GM23338 (cell line): Measurements from ENCODE around the gene NCCRP1. TPM values are rescaled to one million over a fixed set of nuclear protein-coding genes. Genes with fewer than 3 reads are reported as not detected.

Experiments used
- ATAC-seq: fragments of 200-7000 bp; cut with Tn5 transposase; 3 replicates; pipeline ENCODE4 v1.9.1; 2020
- DNase-seq: peaks from one replicate; pipeline ENCODE4 v3.0.0-alpha.2; 2015; ENCODE audit warnings: low spot score
- H2AFZ ChIP-seq: fragments of 200-600 bp; sonication (generic); 2 replicates; pipeline ENCODE4 v1.8.0; 2016; ENCODE audit warnings: antibody characterized with exemption, mild to moderate bottlenecking, moderate library complexity
- H3F3A ChIP-seq: fragments of 200-600 bp; sonication (generic); replicated peaks from 2 replicates; pipeline ENCODE4 v1.8.0; 2017; ENCODE audit warnings: antibody characterized with exemption, mixed run types, low read depth
- H3K27ac ChIP-seq: fragments of 200-600 bp; sonication (generic); 2 replicates; pipeline ENCODE4 v1.6.1; 2016; ENCODE audit warnings: low read depth
- H3K27me3 ChIP-seq: fragments of 200-600 bp; sonication (generic); 2 replicates; pipeline ENCODE4 v1.8.0; 2016; ENCODE audit warnings: mild to moderate bottlenecking, mixed run types, moderate library complexity; ENCODE audit not compliant: insufficient read depth
- H3K36me3 ChIP-seq: fragments of 200-600 bp; sonication (generic); 2 replicates; pipeline ENCODE4 v1.8.0; 2016; ENCODE audit warnings: mild to moderate bottlenecking; ENCODE audit not compliant: insufficient read depth
- H3K4me1 ChIP-seq: fragments of 200-600 bp; sonication (generic); 2 replicates; pipeline ENCODE4 v1.8.0; 2016; ENCODE audit warnings: mild to moderate bottlenecking, moderate library complexity; ENCODE audit not compliant: insufficient read depth
- H3K4me2 ChIP-seq: fragments of 200-600 bp; sonication (generic); 2 replicates; pipeline ENCODE4 v1.7.1; 2017; ENCODE audit warnings: mixed run types
- H3K4me3 ChIP-seq: fragments of 200-600 bp; sonication (generic); 2 replicates; pipeline ENCODE4 v1.6.1; 2016; ENCODE audit warnings: mixed run types
- H3K79me2 ChIP-seq: fragments of 200-600 bp; sonication (generic); replicated peaks from 2 replicates; pipeline ENCODE4 v1.8.0; 2017; ENCODE audit warnings: mild to moderate bottlenecking; ENCODE audit not compliant: insufficient read depth
- H3K9me2 ChIP-seq: fragments of 200-600 bp; sonication (generic); 2 replicates; pipeline ENCODE4 v1.8.0; 2017; ENCODE audit not compliant: insufficient read depth
- H4K20me1 ChIP-seq: fragments of 200-600 bp; sonication (generic); replicated peaks from 2 replicates; pipeline ENCODE4 v1.8.0; 2017; ENCODE audit warnings: mild to moderate bottlenecking; ENCODE audit not compliant: insufficient read depth
- H3K27ac Mint-ChIP-seq: 2 replicates; pipeline ENCODE4 v1.8.0; 2020; ENCODE audit warnings: inconsistent platforms, mild to moderate bottlenecking, moderate library complexity, mixed read lengths
- H3K27me3 Mint-ChIP-seq: 3 replicates; pipeline ENCODE4 v1.8.0; 2022; ENCODE audit warnings: low read depth, mild to moderate bottlenecking, moderate library complexity, mixed read lengths, inconsistent platforms; ENCODE audit not compliant: insufficient read depth, poor library complexity
- H3K36me3 Mint-ChIP-seq: 3 replicates; pipeline ENCODE4 v1.8.0; 2021; ENCODE audit warnings: low read depth, mild to moderate bottlenecking, inconsistent platforms, moderate library complexity, mixed read lengths
- H3K4me1 Mint-ChIP-seq: 3 replicates; pipeline ENCODE4 v1.8.0; 2020; ENCODE audit warnings: mild to moderate bottlenecking, inconsistent platforms, mixed read lengths
- H3K4me3 Mint-ChIP-seq: 3 replicates; pipeline ENCODE4 v1.8.0; 2021; ENCODE audit warnings: moderate library complexity, mild to moderate bottlenecking, inconsistent platforms, mixed read lengths
- H3K9me3 Mint-ChIP-seq: 3 replicates; pipeline ENCODE4 v1.8.0; 2020; ENCODE audit warnings: moderate library complexity, mild to moderate bottlenecking, inconsistent platforms, mixed read lengths
- NANOG ChIP-seq: IDR thresholded peaks from 2 replicates; pipeline ENCODE4 v1.6.1; 2016; ENCODE audit warnings: antibody characterized with exemption, borderline replicate concordance
- polyA plus RNA-seq: library from polyadenylated mRNA; unstranded; fragments of >200 nt; fragmentation: Nextera tagmentation; extraction: Ambion mirVana; gene quantifications from 2 replicates; pipeline ENCODE4 v1.2.1, GENCODE V29; 2016
- total RNA-seq: library from RNA; depleted of rRNA; stranded (reverse); fragments of >200 nt; shearing (Covaris generic); gene quantifications from 2 replicates; pipeline ENCODE4 v1.2.3, GENCODE V29; 2014
- TF ChIP-seq, protein P1 (sequence below): IDR thresholded peaks from 2 replicates; pipeline ENCODE4 v1.6.1; 2016; ENCODE audit warnings: antibody characterized with exemption
- TF ChIP-seq, protein P2 (sequence below), 2 experiments: fragments of 200-600 bp in 1 of 2; sonication (generic) in 1 of 2; conservative IDR thresholded peaks; 2 replicates each; pipeline versions ENCODE4 v1.5.1 to v1.6.1; 2016 to 2017; ENCODE audit warnings: antibody characterized with exemption in 2 of 2, low read depth in 2 of 2, mild to moderate bottlenecking in 2 of 2, moderate library complexity in 1 of 2

The NCCRP1 gene
- total and polyA plus RNA-seq, 2 experiments from 2014 or later: 3.6 to 6.2 TPM

DNA sequence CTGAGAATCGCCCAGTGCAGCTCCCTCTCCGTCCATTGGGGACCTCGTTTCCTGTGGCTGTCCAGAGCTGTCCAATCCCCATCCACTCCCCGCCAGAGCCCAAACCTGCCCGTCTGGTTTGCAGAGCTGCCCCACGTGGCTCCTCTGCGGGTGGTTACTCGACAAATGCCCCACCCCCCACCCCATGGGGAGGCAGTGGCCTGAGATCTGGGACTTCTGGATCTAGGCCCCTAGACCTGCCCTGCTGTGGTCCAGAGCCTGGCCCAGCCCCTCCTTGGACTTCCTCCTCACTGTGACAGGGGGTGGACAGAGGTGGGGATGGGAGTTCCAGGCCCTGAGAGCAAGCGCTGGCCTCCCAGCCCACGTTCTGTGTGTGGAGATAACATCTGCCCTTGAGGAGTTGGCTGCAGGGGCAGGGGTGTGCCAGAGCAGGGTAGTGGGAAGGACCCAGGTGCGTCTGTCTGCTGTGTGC is 42.1 kb upstream of the NCCRP1 start:
- Histone ChIP-seq H4K20me1 (peaks cover 4% of the 10 kb centered on the region), H3K79me2 (peaks cover 38% of the 10 kb centered on the region), H3K9me2 (no peaks in the 10 kb centered on the region), H3K27ac (no peak overlapping the region), H2AFZ (no peak overlapping the region), H3F3A (no peaks in the 10 kb centered on the region), H3K36me3 (no peaks in the 10 kb centered on the region), H3K27me3 (no peaks in the 10 kb centered on the region), H3K4me3 (no peak overlapping the region), H3K4me1 (peaks cover 17% of the 10 kb centered on the region), H3K4me2 (peak overlapping the region; percentile 67)
- peaks cover 51% of the 10 kb centered on the region for H3K4me1 Mint-ChIP-seq
- H3K27me3 Mint-ChIP-seq: peaks cover 8% of the 10 kb centered on the region
- H3K36me3 Mint-ChIP-seq: no peaks in the 10 kb centered on the region; the same call in 1 of the 3 replicates
- peak; percentile 79 for ATAC-seq
- H3K4me3 Mint-ChIP-seq: peak overlapping the region; percentile 14; the same call in 1 of the 3 replicates
- no peaks in the 10 kb centered on the region; the same call in 1 of the 3 replicates for H3K9me3 Mint-ChIP-seq
- TF ChIP-seq, protein P1, sequence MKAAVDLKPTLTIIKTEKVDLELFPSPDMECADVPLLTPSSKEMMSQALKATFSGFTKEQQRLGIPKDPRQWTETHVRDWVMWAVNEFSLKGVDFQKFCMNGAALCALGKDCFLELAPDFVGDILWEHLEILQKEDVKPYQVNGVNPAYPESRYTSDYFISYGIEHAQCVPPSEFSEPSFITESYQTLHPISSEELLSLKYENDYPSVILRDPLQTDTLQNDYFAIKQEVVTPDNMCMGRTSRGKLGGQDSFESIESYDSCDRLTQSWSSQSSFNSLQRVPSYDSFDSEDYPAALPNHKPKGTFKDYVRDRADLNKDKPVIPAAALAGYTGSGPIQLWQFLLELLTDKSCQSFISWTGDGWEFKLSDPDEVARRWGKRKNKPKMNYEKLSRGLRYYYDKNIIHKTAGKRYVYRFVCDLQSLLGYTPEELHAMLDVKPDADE: no peak
- TF ChIP-seq, protein P2, sequence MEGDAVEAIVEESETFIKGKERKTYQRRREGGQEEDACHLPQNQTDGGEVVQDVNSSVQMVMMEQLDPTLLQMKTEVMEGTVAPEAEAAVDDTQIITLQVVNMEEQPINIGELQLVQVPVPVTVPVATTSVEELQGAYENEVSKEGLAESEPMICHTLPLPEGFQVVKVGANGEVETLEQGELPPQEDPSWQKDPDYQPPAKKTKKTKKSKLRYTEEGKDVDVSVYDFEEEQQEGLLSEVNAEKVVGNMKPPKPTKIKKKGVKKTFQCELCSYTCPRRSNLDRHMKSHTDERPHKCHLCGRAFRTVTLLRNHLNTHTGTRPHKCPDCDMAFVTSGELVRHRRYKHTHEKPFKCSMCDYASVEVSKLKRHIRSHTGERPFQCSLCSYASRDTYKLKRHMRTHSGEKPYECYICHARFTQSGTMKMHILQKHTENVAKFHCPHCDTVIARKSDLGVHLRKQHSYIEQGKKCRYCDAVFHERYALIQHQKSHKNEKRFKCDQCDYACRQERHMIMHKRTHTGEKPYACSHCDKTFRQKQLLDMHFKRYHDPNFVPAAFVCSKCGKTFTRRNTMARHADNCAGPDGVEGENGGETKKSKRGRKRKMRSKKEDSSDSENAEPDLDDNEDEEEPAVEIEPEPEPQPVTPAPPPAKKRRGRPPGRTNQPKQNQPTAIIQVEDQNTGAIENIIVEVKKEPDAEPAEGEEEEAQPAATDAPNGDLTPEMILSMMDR (conservative IDR thresholded peaks at IDR 0.05; ENCODE audit: low read depth in 2 of 2): peak in 1 of 2 experiments; percentile 11; a peak in 1 of 4 replicates
- peak; percentile 78 for DNase-seq
- peak overlapping the region; percentile 65; the same call in 1 of the 2 replicates for H3K27ac Mint-ChIP-seq

DNA sequence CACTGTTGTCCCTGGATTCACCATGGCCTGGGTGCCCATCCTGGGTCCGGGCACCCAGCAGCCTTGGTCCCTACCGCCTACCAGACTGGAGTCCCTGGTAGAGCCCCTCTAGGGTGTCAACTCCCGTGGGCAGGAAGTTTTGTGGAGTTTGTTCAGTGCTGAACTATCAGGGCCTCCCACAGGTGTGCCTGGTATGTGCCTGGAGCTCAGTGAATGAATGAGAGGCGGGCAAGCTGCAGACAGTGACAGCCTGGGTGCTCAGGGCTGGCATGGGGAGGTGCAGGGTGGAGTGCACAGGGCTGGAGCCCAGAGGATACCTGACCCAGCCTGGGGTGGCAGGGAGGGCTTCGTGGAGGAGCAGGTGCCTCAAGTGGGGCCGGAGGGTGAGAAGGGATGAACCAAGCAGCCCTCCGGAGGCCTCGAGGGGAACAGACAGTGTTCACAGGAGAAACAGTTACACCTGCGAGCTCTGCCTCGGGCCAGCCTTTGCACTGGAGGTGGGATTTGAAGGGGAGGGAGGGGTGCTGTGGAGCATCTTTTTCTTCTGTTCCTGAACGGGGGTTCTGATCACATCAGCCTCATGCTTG is 41.6 kb upstream of the NCCRP1 start:
- H3K4me1 ChIP-seq: peaks cover 17% of the 10 kb centered on the region
- H3K27me3 Mint-ChIP-seq: peaks cover 11% of the 10 kb centered on the region
- peak overlapping the region; percentile 67; the same call in 1 of the 2 replicates for H3K4me2 ChIP-seq
- H4K20me1 ChIP-seq: peaks cover 4% of the 10 kb centered on the region
- no peak overlapping the region for H3K27ac Mint-ChIP-seq
- no peaks in the 10 kb centered on the region for H3K27me3 ChIP-seq
- H3K4me3 ChIP-seq: no peak overlapping the region
- peaks cover 41% of the 10 kb centered on the region for H3K79me2 ChIP-seq
- no peaks in the 10 kb centered on the region; the same call in 1 of the 3 replicates for H3K9me3 Mint-ChIP-seq
- DNase-seq (peak; percentile 44), ATAC-seq (peak; percentile 55)
- TF ChIP-seq NANOG: no peak
- TF ChIP-seq, protein P2 (conservative IDR thresholded peaks at IDR 0.05; ENCODE audit: low read depth in 2 of 2): 0 out of 4 replicates have a peak, but pooled peaks have one; percentile 7 to 8
- no peaks in the 10 kb centered on the region for H3F3A ChIP-seq
- no peak overlapping the region for H3K27ac ChIP-seq
- no peak overlapping the region for H3K4me3 Mint-ChIP-seq
- H3K4me1 Mint-ChIP-seq: peaks cover 49% of the 10 kb centered on the region
- no peak overlapping the region for H2AFZ ChIP-seq
- no peaks in the 10 kb centered on the region; the same call in 1 of the 3 replicates for H3K36me3 Mint-ChIP-seq
- no peaks in the 10 kb centered on the region for H3K36me3 ChIP-seq
- no peaks in the 10 kb centered on the region for H3K9me2 ChIP-seq
